ENCODE results near the gene DLGAP1. TPM values are rescaled to one million over a fixed set of nuclear protein-coding genes. Genes with fewer than 3 reads are reported as not detected.
A peak's percentile ranks its signal among the peaks of the same experiment; 100 is the strongest.
"Not testable (repeated sequence)": the region's sequence is repeated elsewhere in the genome, so short reads cannot be mapped to it uniquely, and the experiment has no call there.

DLGAP1 gene
- total and polyA plus RNA-seq, 5 donors from 2014 or later, result 0.11 to 5.4 (median 0.68) TPM

DNA sequence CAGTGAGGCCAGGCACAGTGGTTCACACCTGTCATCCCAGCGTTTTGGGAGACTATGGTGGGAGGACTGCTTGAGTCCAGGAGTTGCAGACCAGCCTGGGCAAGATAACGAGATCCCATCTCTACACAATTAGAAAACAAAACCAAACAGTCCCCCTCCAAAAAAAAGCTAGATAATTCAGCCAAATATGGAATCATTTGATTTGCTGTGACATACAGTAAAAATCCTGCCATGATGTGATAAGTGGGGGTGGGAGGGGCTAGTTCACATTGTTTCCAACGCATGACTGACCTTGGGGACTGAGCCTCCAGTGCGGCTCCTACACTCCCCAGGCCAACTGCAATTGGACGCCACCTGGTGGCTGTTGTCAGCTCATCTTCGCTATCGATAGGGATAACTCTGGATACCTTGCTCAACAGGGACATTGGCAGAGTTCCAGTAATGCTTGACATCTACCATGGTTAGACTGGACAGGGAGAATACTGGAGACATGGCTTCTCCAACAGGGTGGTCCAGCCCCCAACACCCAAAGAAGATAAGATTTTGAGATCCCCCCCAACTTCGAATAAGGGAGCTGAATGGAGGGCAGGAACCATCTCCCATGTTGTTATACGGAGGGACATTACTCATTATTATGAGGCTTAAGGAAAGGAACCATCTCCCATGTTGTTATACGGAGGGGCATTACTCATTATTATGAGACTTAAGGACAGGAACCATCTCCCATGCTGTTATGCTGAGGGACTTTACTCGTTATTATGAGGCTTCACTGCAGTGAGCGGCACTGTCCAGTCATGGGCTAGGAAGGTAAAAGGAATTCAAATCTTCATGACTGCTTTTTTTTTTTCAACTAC is 869.2 kb downstream of the DLGAP1 start:
- no peaks in the 10 kb centered on the region for H3K4me1 ChIP-seq (ENCODE audit: control insufficient read depth, insufficient read depth, low read length, poor library complexity, severe bottlenecking)
- no peaks in the 10 kb centered on the region for H3K36me3 ChIP-seq (ENCODE audit: control insufficient read depth, insufficient read depth, low read length)
- Mint-ChIP-seq H3K4me1 (peaks cover 0 to 16% (median 13%) of the 10 kb centered on the region in 4 donors), H3K27me3 (no peaks in the 10 kb centered on the region), H3K4me3 (peak overlapping the region in 1 of 4 donors; percentile 42), H3K27ac (peak overlapping the region; percentile 36 to 84 (median 83)), H3K36me3 (no peaks in the 10 kb centered on the region), H3K9me3 (peaks cover 0 to 2% (median 0%) of the 10 kb centered on the region in 7 donors)
- no peak overlapping the region for H3K27ac ChIP-seq (ENCODE audit: insufficient read depth, low read length, poor library complexity, severe bottlenecking)
- H3K9me3 ChIP-seq (ENCODE audit: control insufficient read depth in 2 of 2, low read length in 2 of 2), result no peaks in the 10 kb centered on the region
- no peak overlapping the region for H3K4me3 ChIP-seq (ENCODE audit: low read depth, low read length)
- no peaks in the 10 kb centered on the region for H3K27me3 ChIP-seq (ENCODE audit: control insufficient read depth, insufficient read depth, low read length)
- DNase-seq (peak; percentile 43 to 73 (median 55)), ATAC-seq (ENCODE audit: low read depth in 2 of 2) (peak; percentile 72 to 77)

DNA sequence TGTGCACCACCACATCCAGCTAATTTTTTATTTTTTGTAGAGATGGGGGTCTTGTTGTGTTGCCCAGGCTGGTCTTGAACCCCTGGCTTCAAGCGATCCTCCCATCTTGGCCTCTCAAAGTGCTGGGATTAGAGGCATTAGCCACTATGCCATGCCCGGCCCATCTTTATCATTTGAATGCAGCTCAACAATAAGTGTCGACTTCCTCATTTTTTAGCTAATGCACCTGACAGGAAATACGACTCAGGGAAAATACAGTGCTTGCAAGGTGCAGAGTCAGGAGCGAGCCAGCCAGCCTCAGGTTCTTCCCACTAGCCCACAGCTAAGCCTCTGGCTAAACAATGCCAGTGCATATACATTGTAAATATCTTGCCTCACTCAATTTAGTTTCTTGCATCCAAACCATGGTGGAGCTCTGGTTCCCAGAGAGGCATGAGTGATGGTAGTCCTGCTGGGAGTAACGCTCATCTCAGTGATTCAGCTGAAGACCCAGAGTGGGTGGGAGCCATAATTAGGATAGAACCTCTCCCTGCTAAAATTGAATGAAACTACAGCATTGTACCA is 870.1 kb downstream of the DLGAP1 start:
- Histone ChIP-seq H3K27ac (ENCODE audit: insufficient read depth, low read length, poor library complexity, severe bottlenecking) (no peak overlapping the region), H3K36me3 (ENCODE audit: control insufficient read depth, insufficient read depth, low read length) (no peaks in the 10 kb centered on the region)

GRCh38 chr18:3584266-3584861 is 870.7 kb downstream of the DLGAP1 start:
- DNase-seq (no peak), ATAC-seq (ENCODE audit: low read depth in 2 of 2) (no peak)
- Histone ChIP-seq H3K4me1 (ENCODE audit: control insufficient read depth, insufficient read depth, low read length, poor library complexity, severe bottlenecking) (no peaks in the 10 kb centered on the region), H3K9me3 (ENCODE audit: control insufficient read depth in 2 of 2, low read length in 2 of 2) (no peaks in the 10 kb centered on the region), H3K36me3 (ENCODE audit: control insufficient read depth, insufficient read depth, low read length) (no peaks in the 10 kb centered on the region), H3K27ac (ENCODE audit: insufficient read depth, low read length, poor library complexity, severe bottlenecking) (no peak overlapping the region), H3K27me3 (ENCODE audit: control insufficient read depth, insufficient read depth, low read length) (no peaks in the 10 kb centered on the region), H3K4me3 (ENCODE audit: low read depth, low read length) (no peak overlapping the region)
- Mint-ChIP-seq H3K9me3 (peaks cover 0 to 2% (median 0%) of the 10 kb centered on the region in 7 donors), H3K27me3 (no peaks in the 10 kb centered on the region), H3K36me3 (no peaks in the 10 kb centered on the region), H3K27ac (peak overlapping the region in 1 of 3 donors; percentile 29), H3K4me3 (no peak overlapping the region), H3K4me1 (peaks cover 0 to 16% (median 13%) of the 10 kb centered on the region in 4 donors)

More for the DNA sequence above, 870.1 kb downstream of the DLGAP1 start:
- DNase-seq, result no peak
- no peak for ATAC-seq (ENCODE audit: low read depth in 2 of 2)
- no peak overlapping the region for H3K4me3 Mint-ChIP-seq
- H3K4me1 Mint-ChIP-seq, result peaks cover 0 to 16% (median 13%) of the 10 kb centered on the region in 4 donors
- H3K36me3 Mint-ChIP-seq, result no peaks in the 10 kb centered on the region
- Histone ChIP-seq H3K4me1 (ENCODE audit: control insufficient read depth, insufficient read depth, low read length, poor library complexity, severe bottlenecking) (no peaks in the 10 kb centered on the region), H3K4me3 (ENCODE audit: low read depth, low read length) (no peak overlapping the region), H3K27me3 (ENCODE audit: control insufficient read depth, insufficient read depth, low read length) (no peaks in the 10 kb centered on the region), H3K9me3 (ENCODE audit: control insufficient read depth in 2 of 2, low read length in 2 of 2) (no peaks in the 10 kb centered on the region)
- H3K27me3 Mint-ChIP-seq, result no peaks in the 10 kb centered on the region
- H3K27ac Mint-ChIP-seq, result peak overlapping the region in 2 of 3 donors; percentile 29 to 56
- peaks cover 0 to 2% (median 0%) of the 10 kb centered on the region in 7 donors for H3K9me3 Mint-ChIP-seq

GRCh38 chr18:3583873-3584247 is 871.2 kb downstream of the DLGAP1 start:
- no peaks in the 10 kb centered on the region for H3K9me3 ChIP-seq (ENCODE audit: control insufficient read depth in 2 of 2, low read length in 2 of 2)
- Mint-ChIP-seq H3K36me3 (no peaks in the 10 kb centered on the region), H3K4me1 (peaks cover 0 to 16% (median 13%) of the 10 kb centered on the region in 4 donors), H3K27me3 (no peaks in the 10 kb centered on the region), H3K27ac (peak overlapping the region in 1 of 3 donors; percentile 80), H3K4me3 (no peak overlapping the region), H3K9me3 (peaks cover 0 to 2% (median 0%) of the 10 kb centered on the region in 7 donors)
- DNase-seq (no peak), ATAC-seq (ENCODE audit: low read depth in 2 of 2) (no peak)
- H3K4me1 ChIP-seq (ENCODE audit: control insufficient read depth, insufficient read depth, low read length, poor library complexity, severe bottlenecking), result no peaks in the 10 kb centered on the region
- H3K27me3 ChIP-seq (ENCODE audit: control insufficient read depth, insufficient read depth, low read length), result no peaks in the 10 kb centered on the region
- no peak overlapping the region for H3K4me3 ChIP-seq (ENCODE audit: low read depth, low read length)
- H3K36me3 ChIP-seq (ENCODE audit: control insufficient read depth, insufficient read depth, low read length), result no peaks in the 10 kb centered on the region
- H3K27ac ChIP-seq (ENCODE audit: insufficient read depth, low read length, poor library complexity, severe bottlenecking), result no peak overlapping the region

- Mint-ChIP-seq H3K27ac (peak overlapping the region in 2 of 3 donors; percentile 10 to 80), H3K4me3 (peak overlapping the region in 1 of 4 donors; percentile 79), H3K4me1 (peaks cover 0 to 16% (median 13%) of the 10 kb centered on the region in 4 donors)
- not testable (repeated sequence) for H3K36me3 Mint-ChIP-seq; ATAC-seq (ENCODE audit: low read depth in 2 of 2); H3K36me3 ChIP-seq (ENCODE audit: control insufficient read depth, insufficient read depth, low read length); H3K27ac ChIP-seq (ENCODE audit: insufficient read depth, low read length, poor library complexity, severe bottlenecking); H3K9me3 Mint-ChIP-seq; H3K9me3 ChIP-seq (ENCODE audit: control insufficient read depth in 2 of 2, low read length in 2 of 2); DNase-seq; H3K27me3 ChIP-seq (ENCODE audit: control insufficient read depth, insufficient read depth, low read length); H3K4me1 ChIP-seq (ENCODE audit: control insufficient read depth, insufficient read depth, low read length, poor library complexity, severe bottlenecking); H3K27me3 Mint-ChIP-seq; H3K4me3 ChIP-seq (ENCODE audit: low read depth, low read length)
Observed at GRCh38 chr18:3583106-3583872, 871.8 kb downstream of the DLGAP1 start.

DNA sequence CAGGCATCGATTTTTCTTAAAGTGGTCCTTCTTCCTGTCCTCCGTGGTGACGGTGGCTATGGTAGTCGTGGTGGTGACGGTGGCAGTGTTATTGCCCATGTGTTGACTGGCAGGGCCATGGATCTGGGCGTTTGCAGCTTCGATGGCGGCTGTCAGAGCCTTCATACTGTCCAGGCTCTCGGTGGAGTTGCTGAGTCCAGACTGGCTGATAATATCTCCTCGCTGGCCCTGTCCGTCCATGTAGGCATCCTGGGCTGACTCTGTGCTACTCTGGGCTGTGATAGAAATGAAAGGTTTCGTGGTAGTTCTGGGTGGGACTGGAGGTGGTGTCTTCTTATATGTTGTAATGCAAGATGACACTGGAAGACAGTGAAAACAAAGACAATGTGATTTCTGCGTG is 873.2 kb downstream of the DLGAP1 start:
- peak overlapping the region in 1 of 3 donors; percentile 44 for H3K27ac Mint-ChIP-seq
- peaks cover 0 to 15% (median 12%) of the 10 kb centered on the region in 4 donors for H3K4me1 Mint-ChIP-seq
- no peaks in the 10 kb centered on the region for H3K36me3 Mint-ChIP-seq
- Histone ChIP-seq H3K4me1 (ENCODE audit: control insufficient read depth, insufficient read depth, low read length, poor library complexity, severe bottlenecking) (no peaks in the 10 kb centered on the region), H3K4me3 (ENCODE audit: low read depth, low read length) (no peak overlapping the region), H3K27ac (ENCODE audit: insufficient read depth, low read length, poor library complexity, severe bottlenecking) (no peak overlapping the region), H3K27me3 (ENCODE audit: control insufficient read depth, insufficient read depth, low read length) (no peaks in the 10 kb centered on the region), H3K9me3 (ENCODE audit: control insufficient read depth in 2 of 2, low read length in 2 of 2) (no peaks in the 10 kb centered on the region), H3K36me3 (ENCODE audit: control insufficient read depth, insufficient read depth, low read length) (no peaks in the 10 kb centered on the region)
- H3K4me3 Mint-ChIP-seq, result no peak overlapping the region
- peaks cover 0 to 2% (median 0%) of the 10 kb centered on the region in 7 donors for H3K9me3 Mint-ChIP-seq
- DNase-seq (no peak), ATAC-seq (ENCODE audit: low read depth in 2 of 2) (no peak)
- H3K27me3 Mint-ChIP-seq, result peaks cover 4% of the 10 kb centered on the region

DNA sequence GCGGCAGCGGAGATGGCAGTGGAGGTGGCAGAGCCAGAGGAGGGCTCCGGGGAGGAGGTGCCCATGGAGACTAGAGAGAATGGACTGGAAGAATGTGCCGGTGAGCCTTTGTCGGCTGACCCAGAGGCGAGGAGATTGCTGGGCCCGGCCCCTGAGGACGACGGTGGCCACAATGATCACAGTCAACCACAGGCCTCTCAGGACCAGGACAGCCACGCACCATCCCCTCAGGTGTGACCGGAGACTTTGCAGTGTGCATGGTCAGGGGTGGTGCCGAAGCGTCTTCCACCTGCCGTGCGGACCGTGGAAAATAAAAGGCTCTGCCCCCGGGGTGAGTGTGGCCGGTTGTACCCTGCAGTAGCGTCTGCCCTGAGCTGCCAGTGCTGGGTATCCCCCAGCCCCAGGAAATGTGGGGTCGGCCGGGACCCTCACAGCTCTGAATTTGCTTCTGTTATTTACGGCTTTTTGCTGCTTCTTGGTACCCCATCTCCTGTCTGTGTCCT is 874.5 kb downstream of the DLGAP1 start:
- not testable (repeated sequence) for H3K4me1 Mint-ChIP-seq; H3K27me3 Mint-ChIP-seq; H3K4me1 ChIP-seq (ENCODE audit: control insufficient read depth, insufficient read depth, low read length, poor library complexity, severe bottlenecking); H3K9me3 Mint-ChIP-seq; H3K36me3 Mint-ChIP-seq; H3K27ac Mint-ChIP-seq; H3K36me3 ChIP-seq (ENCODE audit: control insufficient read depth, insufficient read depth, low read length); H3K9me3 ChIP-seq (ENCODE audit: control insufficient read depth in 2 of 2, low read length in 2 of 2); H3K4me3 Mint-ChIP-seq; DNase-seq; ATAC-seq (ENCODE audit: low read depth in 2 of 2); H3K27me3 ChIP-seq (ENCODE audit: control insufficient read depth, insufficient read depth, low read length); H3K4me3 ChIP-seq (ENCODE audit: low read depth, low read length); H3K27ac ChIP-seq (ENCODE audit: insufficient read depth, low read length, poor library complexity, severe bottlenecking)

Measured in CD4-positive, CD25-positive, alpha-beta regulatory T cell (primary cell).